A673 (cell line): ENCODE results near the gene MYO1D. TPM values are rescaled to one million over a fixed set of nuclear protein-coding genes. Genes with fewer than 3 reads are reported as not detected.

Experiments
- BruUV-seq: library from RNA; stranded (reverse); fragments of 400-500 nt; replicated peaks from 2 replicates; lab custom pipeline; 2021; lab: Mats Ljungman, UMichigan
- CTCF ChIA-PET: fragments of 300-600 bp; sonication (Branson Sonifier 250); formaldehyde crosslinking; loops from one replicate; lab custom pipeline; 2022; ENCODE audit warnings: antibody characterized with exemption; lab: Charles Lee
- POLR2A ChIA-PET: fragments of 300-600 bp; sonication (Branson Sonifier 250); formaldehyde crosslinking; loops from one replicate; lab custom pipeline; 2022; ENCODE audit warnings: antibody characterized with exemption; ENCODE audit not compliant: low non-redundant PET; lab: Charles Lee
- DNase-seq: peaks from one replicate; pipeline ENCODE4 v3.0.0-alpha.2; 2015; ENCODE audit warnings: low spot score
- H3K27ac ChIP-seq: fragments of 200-600 bp; sonication (generic); 2 replicates; pipeline ENCODE4 v1.5.1; 2016; ENCODE audit warnings: mixed run types, low read depth, mild to moderate bottlenecking, mixed read lengths, antibody characterized with exemption, low read length; ENCODE audit not compliant: poor library complexity, severe bottlenecking
- H3K27me3 ChIP-seq: fragments of 200-600 bp; sonication (generic); replicated peaks from 2 replicates; pipeline ENCODE4 v1.6.1; 2017; ENCODE audit warnings: mixed run types, low read depth, mild to moderate bottlenecking, mixed read lengths, antibody characterized with exemption, low read length; ENCODE audit not compliant: insufficient read depth, poor library complexity
- H3K36me3 ChIP-seq: fragments of 200-600 bp; sonication (generic); 2 replicates; pipeline ENCODE4 v1.6.1; 2016; ENCODE audit warnings: mixed run types, mild to moderate bottlenecking, mixed read lengths, antibody characterized with exemption, low read length; ENCODE audit not compliant: insufficient read depth, poor library complexity, severe bottlenecking
- H3K4me1 ChIP-seq: fragments of 200-600 bp; sonication (generic); 2 replicates; pipeline ENCODE4 v1.6.1; 2017; ENCODE audit warnings: mixed run types, mild to moderate bottlenecking, mixed read lengths, antibody characterized with exemption, low read length; ENCODE audit not compliant: insufficient read depth, poor library complexity, severe bottlenecking
- H3K4me3 ChIP-seq: fragments of 200-600 bp; sonication (generic); 2 replicates; pipeline ENCODE4 v1.5.1; 2016; ENCODE audit warnings: low read depth, mixed run types, mild to moderate bottlenecking, mixed read lengths, low read length; ENCODE audit not compliant: poor library complexity, severe bottlenecking
- H3K9me3 ChIP-seq: fragments of 200-600 bp; sonication (generic); 2 replicates; pipeline ENCODE4 v1.6.1; 2016; ENCODE audit warnings: mixed run types, low read depth, mild to moderate bottlenecking, mixed read lengths, antibody characterized with exemption, low read length; ENCODE audit not compliant: poor library complexity, severe bottlenecking
- EZH2 ChIP-seq: fragments of 200-600 bp; sonication (generic); IDR thresholded peaks from 2 replicates; pipeline ENCODE4 v1.6.1; 2017; ENCODE audit warnings: borderline replicate concordance, low read depth, mild to moderate bottlenecking, mixed read lengths, antibody characterized with exemption, low read length; ENCODE audit not compliant: poor library complexity, severe bottlenecking
- intact Hi-C: fragments of 100-400 bp; cut with micrococcal nuclease; formaldehyde crosslinking; loops from one replicate; pipeline ENCODE4 v1.10.0; 2022; ENCODE audit not compliant: unreplicated experiment
- total RNA-seq: library from RNA; stranded (reverse); gene quantifications from 2 replicates; pipeline ENCODE4 v1.2.3, GENCODE V29; 2021
- TF ChIP-seq, protein P1 (sequence below): fragments of 300-800, 200-600 bp; sonication (generic); conservative IDR thresholded peaks from 2 replicates; pipeline ENCODE4 v1.5.1; 2017; ENCODE audit warnings: low read depth, mild to moderate bottlenecking, antibody characterized with exemption, low read length, moderate library complexity, mixed read lengths

Gene MYO1D
- total RNA-seq, 1 experiment from 2014 or later = 10.4 TPM

- intact Hi-C loops = no loop called here
- ChIA-PET CTCF (no interaction called here), POLR2A (no interaction called here)
- Histone ChIP-seq H3K4me1 (no peaks in the 10 kb centered on the region), H3K27me3 (no peaks in the 10 kb centered on the region), H3K9me3 (no peaks in the 10 kb centered on the region), H3K4me3 (no peak overlapping the region), H3K27ac (no peak overlapping the region), H3K36me3 (no peaks in the 10 kb centered on the region)
- no peak for DNase-seq
- no TSS peak for BruUV-seq
- TF ChIP-seq, protein P1, sequence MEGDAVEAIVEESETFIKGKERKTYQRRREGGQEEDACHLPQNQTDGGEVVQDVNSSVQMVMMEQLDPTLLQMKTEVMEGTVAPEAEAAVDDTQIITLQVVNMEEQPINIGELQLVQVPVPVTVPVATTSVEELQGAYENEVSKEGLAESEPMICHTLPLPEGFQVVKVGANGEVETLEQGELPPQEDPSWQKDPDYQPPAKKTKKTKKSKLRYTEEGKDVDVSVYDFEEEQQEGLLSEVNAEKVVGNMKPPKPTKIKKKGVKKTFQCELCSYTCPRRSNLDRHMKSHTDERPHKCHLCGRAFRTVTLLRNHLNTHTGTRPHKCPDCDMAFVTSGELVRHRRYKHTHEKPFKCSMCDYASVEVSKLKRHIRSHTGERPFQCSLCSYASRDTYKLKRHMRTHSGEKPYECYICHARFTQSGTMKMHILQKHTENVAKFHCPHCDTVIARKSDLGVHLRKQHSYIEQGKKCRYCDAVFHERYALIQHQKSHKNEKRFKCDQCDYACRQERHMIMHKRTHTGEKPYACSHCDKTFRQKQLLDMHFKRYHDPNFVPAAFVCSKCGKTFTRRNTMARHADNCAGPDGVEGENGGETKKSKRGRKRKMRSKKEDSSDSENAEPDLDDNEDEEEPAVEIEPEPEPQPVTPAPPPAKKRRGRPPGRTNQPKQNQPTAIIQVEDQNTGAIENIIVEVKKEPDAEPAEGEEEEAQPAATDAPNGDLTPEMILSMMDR = no peak
- TF ChIP-seq EZH2 = no peak
Observed at GRCh38 chr17:32533296-32533695, 343.6 kb downstream of the MYO1D start.

DNA sequence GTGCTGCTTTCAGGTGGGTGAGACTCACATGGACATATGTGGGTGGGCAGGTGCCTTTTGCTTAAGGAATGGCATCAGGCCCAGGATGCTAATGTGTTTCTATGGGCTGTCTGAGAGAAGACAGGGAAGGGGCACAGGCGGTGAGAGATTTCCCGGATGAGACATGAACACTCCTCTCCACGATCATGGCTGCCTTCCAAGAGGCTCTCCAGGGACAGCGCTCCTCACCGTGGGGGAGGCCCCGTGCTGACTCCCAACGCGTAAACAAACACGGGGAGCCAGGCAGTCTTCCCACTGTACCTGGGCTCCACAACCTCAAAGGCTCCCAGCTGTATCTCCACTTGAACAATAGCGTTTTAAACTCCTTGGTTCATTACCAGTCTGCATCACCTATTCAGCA, 347.3 kb downstream of the MYO1D start:
- no peaks in the 10 kb centered on the region for H3K36me3 ChIP-seq
- no peak overlapping the region for H3K4me3 ChIP-seq
- no peaks in the 10 kb centered on the region for H3K4me1 ChIP-seq
- no TSS peak for BruUV-seq
- no peaks in the 10 kb centered on the region for H3K27me3 ChIP-seq
- DNase-seq = no peak
- POLR2A ChIA-PET = no interaction called here
- CTCF ChIA-PET = no interaction called here
- TF ChIP-seq, protein P1 = no peak
- TF ChIP-seq EZH2 = no peak
- no peaks in the 10 kb centered on the region for H3K9me3 ChIP-seq
- no peak overlapping the region for H3K27ac ChIP-seq
- intact Hi-C loops = no loop called here

GRCh38 chr17:32528825-32529224, 348.1 kb downstream of the MYO1D start:
- no peak for DNase-seq
- TF ChIP-seq, protein P1 = no peak
- TF ChIP-seq EZH2 = no peak
- Histone ChIP-seq H3K27me3 (no peaks in the 10 kb centered on the region), H3K4me1 (no peaks in the 10 kb centered on the region), H3K36me3 (no peaks in the 10 kb centered on the region), H3K9me3 (no peaks in the 10 kb centered on the region), H3K27ac (no peak overlapping the region), H3K4me3 (no peak overlapping the region)
- CTCF ChIA-PET = no interaction called here
- intact Hi-C loops = no loop called here
- BruUV-seq = no TSS peak
- POLR2A ChIA-PET = no interaction called here
